GM12878 (cell line): ENCODE results near the gene TCF7L2. TPM values are rescaled to one million over a fixed set of nuclear protein-coding genes. Genes with fewer than 3 reads are reported as not detected.

Source experiments
- ATAC-seq: fragments of 200-7000 bp; cut with Tn5 transposase; 3 replicates; pipeline ENCODE4 v1.9.1; 2020; ENCODE audit warnings: mild to moderate bottlenecking, moderate library complexity
- BruUV-seq: library from RNA; stranded (reverse); fragments of 400-500 nt; replicated peaks from 2 replicates; lab custom pipeline; 2021; lab: Mats Ljungman, UMichigan
- CTCF ChIA-PET: fragments of 300-600 bp; sonication (Branson Sonifier 250); formaldehyde crosslinking; extraction: SDS; loops from one replicate; lab custom pipeline; 2021; ENCODE audit warnings: inconsistent platforms; lab: Yijun Ruan, JAX
- POLR2A ChIA-PET: fragments of 350-600 bp; formaldehyde crosslinking; extraction: SDS; loops from one replicate; lab custom pipeline; 2021; ENCODE audit warnings: inconsistent platforms; lab: Charles Lee
- RAD21 ChIA-PET: fragments of 300-600 bp; sonication (Branson Sonifier 250); formaldehyde crosslinking; loops from one replicate; lab custom pipeline; 2023; ENCODE audit warnings: antibody characterized with exemption; ENCODE audit not compliant: unreplicated experiment; lab: Charles Lee
- SMC1A ChIA-PET: fragments of 300-600 bp; sonication (Branson Sonifier 250); formaldehyde crosslinking; loops from one replicate; lab custom pipeline; 2023; ENCODE audit not compliant: unreplicated experiment, uncharacterized antibody; lab: Charles Lee
- DNase-seq: peaks from one replicate; pipeline ENCODE4 v3.0.0-alpha.2; 2011; ENCODE audit warnings: low read depth, low spot score
- FAIRE-seq: peaks from 3 replicates; lab custom pipeline; 2011; peaks lifted over from hg19 to GRCh38; lab: Jason Lieb, UNC
- H2AFZ ChIP-seq: 2 replicates; pipeline ENCODE4 v1.6.0; 2011; ENCODE audit warnings: low read depth, low read length, control low read depth; ENCODE audit not compliant: control insufficient read depth
- H3K27ac ChIP-seq: 2 replicates; pipeline ENCODE4 v1.5.1; 2011; ENCODE audit warnings: control low read depth; ENCODE audit not compliant: control insufficient read depth, insufficient read depth
- H3K27me3 ChIP-seq, 2 experiments: replicated peaks in 1 of 2; 2 replicates each; pipeline versions ENCODE4 v1.6.0 to v1.6.1; 2011; ENCODE audit warnings: low read length in 1 of 2; ENCODE audit not compliant: control insufficient read depth in 2 of 2, insufficient read depth in 2 of 2
- H3K36me3 ChIP-seq, 2 experiments: 2 replicates each; pipeline ENCODE4 v1.5.1; 2011; ENCODE audit warnings: low read length in 1 of 2; ENCODE audit not compliant: control insufficient read depth in 2 of 2, insufficient read depth in 2 of 2
- H3K4me1 ChIP-seq: 2 replicates; pipeline ENCODE4 v1.6.1; 2011; ENCODE audit warnings: mild to moderate bottlenecking, low read length, moderate library complexity, mixed read lengths; ENCODE audit not compliant: control insufficient read depth, insufficient read depth
- H3K4me2 ChIP-seq: 2 replicates; pipeline ENCODE4 v1.6.0; 2011; ENCODE audit warnings: control low read depth; ENCODE audit not compliant: control insufficient read depth, insufficient read depth
- H3K4me3 ChIP-seq: fragments of 200-600 bp; sonication (generic); 2 replicates; pipeline ENCODE4 v1.5.1; 2016
- H3K79me2 ChIP-seq: 2 replicates; pipeline ENCODE4 v1.6.0; 2011; ENCODE audit warnings: low read length; ENCODE audit not compliant: control insufficient read depth, insufficient read depth
- H3K9ac ChIP-seq: 2 replicates; pipeline ENCODE4 v1.8.0; 2011; ENCODE audit warnings: low read length, control low read depth, mixed read lengths; ENCODE audit not compliant: control insufficient read depth, insufficient read depth
- H3K9me3 ChIP-seq: replicated peaks from 3 replicates; pipeline ENCODE4 v1.5.1; 2011; ENCODE audit warnings: mild to moderate bottlenecking, low read length; ENCODE audit not compliant: control insufficient read depth, insufficient read depth
- H4K20me1 ChIP-seq: 2 replicates; pipeline ENCODE4 v1.6.0; 2011; ENCODE audit not compliant: control insufficient read depth, insufficient read depth
- CREB1 ChIP-seq: IDR thresholded peaks from 2 replicates; pipeline ENCODE4 v1.6.1; 2012; ENCODE audit warnings: low read depth, mild to moderate bottlenecking, inconsistent platforms
- EED ChIP-seq: sonication (generic); IDR thresholded peaks from 2 replicates; pipeline ENCODE4 v1.6.1; 2016; ENCODE audit warnings: antibody characterized with exemption, low read depth
- EP300 ChIP-seq, 2 experiments: fragments of 150-350 bp in 1 of 2; IDR thresholded peaks; 2 replicates each; pipeline ENCODE4 v1.6.1; 2011 to 2012; ENCODE audit warnings: low read depth in 2 of 2, low read length in 2 of 2, borderline replicate concordance in 1 of 2, improper control_type of control experiment in 1 of 2, inconsistent platforms in 1 of 2; ENCODE audit not compliant: control insufficient read depth in 1 of 2
- MTA2 ChIP-seq: fragments of 450-650 bp; IDR thresholded peaks from 2 replicates; pipeline ENCODE4 v1.6.1; 2016; ENCODE audit warnings: low read depth, mild to moderate bottlenecking, moderate library complexity
- NFYA ChIP-seq: IDR thresholded peaks from 2 replicates; pipeline ENCODE4 v1.6.1; 2011; ENCODE audit warnings: low read depth, mild to moderate bottlenecking, low read length, improper control_type of control experiment, borderline replicate concordance
- ZNF384 ChIP-seq: IDR thresholded peaks from 2 replicates; pipeline ENCODE4 v1.6.1; 2012; ENCODE audit warnings: low read depth, mild to moderate bottlenecking, low read length, improper control_type of control experiment, borderline replicate concordance
- WGBS: methylation state at CpG from one replicate; pipeline ENCODE4 v1.1.6; 2016; ENCODE audit warnings: low lambda C conversion rate; ENCODE audit not compliant: insufficient replicate concordance, insufficient coverage; ENCODE audit errors: missing lambda C conversion rate; 5-methylcytosine and 5-hydroxymethylcytosine counted together
- in situ Hi-C: fragments of 300-500 bp; cut with MboI; formaldehyde crosslinking; loops from 9 replicates; pipeline ENCODE4 v1.14.3; 2018; ENCODE audit warnings: mixed read lengths
- intact Hi-C: fragments of 100-400 bp; cut with micrococcal nuclease; formaldehyde crosslinking; loops from one replicate; pipeline ENCODE4 v1.14.2; 2022; ENCODE audit not compliant: unreplicated experiment
- polyA plus RNA-seq, 11 experiments: library from polyadenylated mRNA; depleted of rRNA in 4 of 11; unstranded in 6 of 11; stranded (reverse) in 5 of 11; fragments of >200 nt; fragmentation: Nextera tagmentation in 4 of 11; fragmentation: Illumina TruSeq in 1 of 11; extraction: Ambion mirVana in 4 of 11; extraction: Trizol in 1 of 11; gene quantifications; 1 replicate in 1 of 11; 2 replicates in 10 of 11; pipeline versions ENCODE4 v1.2.1 to v1.2.3, GENCODE V29; 2011 to 2016; ENCODE audit warnings: inconsistent platforms in 2 of 11, missing spikeins in 2 of 11, low read depth in 1 of 11
- total RNA-seq, 4 experiments: library from RNA; depleted of rRNA in 3 of 4; stranded (reverse); fragments of >200 nt in 3 of 4; fragmentation: Illumina TruSeq in 1 of 4; extraction: Trizol in 1 of 4; gene quantifications; 2 replicates each; pipeline versions ENCODE4 v1.2.1 to v1.2.3, GENCODE V29; 2013 to 2021
- TF ChIP-seq, protein P1 (sequence below): IDR thresholded peaks from 2 replicates; pipeline ENCODE4 v1.6.1; 2011; ENCODE audit warnings: mild to moderate bottlenecking, low read depth, low read length, moderate library complexity; ENCODE audit not compliant: insufficient replicate concordance

The TCF7L2 gene
- total and polyA plus RNA-seq, 10 of the 15 experiments (the other 5 are each of a cell fraction or from before 2014, with no cell fraction given) = 0.02 to 1.1 (median 0.35) TPM; not detected in 4

DNA sequence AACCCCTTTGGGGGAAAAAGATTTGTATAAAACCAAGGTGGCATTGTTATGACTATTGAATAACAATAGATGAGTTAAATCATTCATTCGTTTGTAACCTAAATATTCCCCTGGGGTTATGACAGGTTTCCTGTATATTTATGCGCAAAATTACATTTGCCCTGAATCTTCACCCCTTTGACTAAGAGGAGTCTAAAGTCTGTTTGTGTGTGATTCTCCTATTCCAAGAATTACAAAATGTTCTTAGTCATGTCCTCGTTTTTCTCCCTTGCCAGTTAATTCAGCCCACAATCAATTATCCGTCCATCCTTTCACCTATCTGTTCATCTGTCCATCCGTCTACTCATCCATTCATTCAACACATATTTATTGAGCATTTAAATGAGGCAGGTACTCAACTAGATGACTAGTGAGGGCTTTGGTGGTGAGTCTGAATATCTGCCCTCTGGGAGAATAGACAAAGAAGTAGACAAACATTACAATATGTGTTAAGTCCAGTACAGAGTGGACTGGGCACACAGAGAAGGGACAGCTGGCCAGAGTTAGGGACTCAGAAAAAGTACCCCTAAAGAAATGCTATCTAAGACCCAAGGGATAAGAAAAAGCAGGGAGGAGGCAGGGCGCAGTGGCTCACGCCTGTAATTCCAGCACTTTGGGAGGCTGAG is 35.6 kb upstream of the TCF7L2 start (continued):
- TF ChIP-seq CREB1 (no peak), EED (no peak), EP300 (IDR thresholded peaks at IDR 0.05; ENCODE audit: borderline replicate concordance in 1 of 2, control insufficient read depth in 1 of 2, low read depth in 2 of 2, low read length in 2 of 2) (no peak), ZNF384 (no peak), NFYA (no peak)

DNA sequence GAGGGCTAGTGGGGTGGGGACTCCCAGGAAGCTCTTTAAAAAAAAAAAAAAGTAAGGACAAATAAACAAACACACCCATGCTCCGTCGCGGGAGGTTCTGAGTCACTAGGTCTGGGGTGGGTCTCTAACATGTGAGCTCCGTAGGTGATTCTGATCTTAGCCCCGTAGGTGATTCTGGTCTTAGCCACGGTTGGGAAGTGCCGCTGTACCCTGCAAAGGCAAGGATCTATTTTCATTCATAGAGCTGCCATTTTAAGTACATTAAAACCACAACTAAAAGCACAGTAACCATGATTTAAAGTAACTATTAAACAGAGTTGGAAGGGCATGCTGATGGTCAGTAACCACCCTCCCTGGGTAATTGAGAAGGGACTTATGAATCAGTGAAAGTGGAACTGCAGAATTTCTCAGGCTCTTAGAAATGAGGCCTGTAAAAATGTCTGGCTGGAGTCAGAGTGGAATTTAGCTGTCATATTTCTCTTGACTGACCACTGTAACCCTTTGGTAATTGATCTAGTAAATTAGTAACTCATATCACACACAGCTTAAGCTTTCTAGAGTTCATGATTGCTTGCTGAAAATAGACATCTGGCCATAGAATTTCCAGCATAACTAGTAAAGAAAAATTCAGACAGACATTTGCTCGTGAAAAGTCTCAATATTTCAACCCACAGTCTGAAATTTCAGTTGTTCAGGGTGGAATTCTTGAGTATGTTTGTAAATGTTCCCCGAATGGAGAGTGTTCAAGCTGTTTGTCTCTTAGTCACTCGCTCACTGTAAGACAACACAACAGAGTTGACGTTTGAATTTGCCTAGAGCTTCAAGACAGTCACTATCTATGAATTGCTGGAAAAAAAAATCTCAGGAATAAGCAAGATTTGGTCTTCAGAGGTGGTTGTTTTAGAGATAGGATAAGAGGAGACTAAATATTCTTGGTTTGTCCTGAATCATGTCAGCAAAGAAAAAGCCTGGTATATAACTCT is 34.2 kb upstream of the TCF7L2 start:
- 0 out of 2 replicates have a peak, but pooled peaks have one; percentile 49 for TF ChIP-seq MTA2
- TF ChIP-seq, protein P1, sequence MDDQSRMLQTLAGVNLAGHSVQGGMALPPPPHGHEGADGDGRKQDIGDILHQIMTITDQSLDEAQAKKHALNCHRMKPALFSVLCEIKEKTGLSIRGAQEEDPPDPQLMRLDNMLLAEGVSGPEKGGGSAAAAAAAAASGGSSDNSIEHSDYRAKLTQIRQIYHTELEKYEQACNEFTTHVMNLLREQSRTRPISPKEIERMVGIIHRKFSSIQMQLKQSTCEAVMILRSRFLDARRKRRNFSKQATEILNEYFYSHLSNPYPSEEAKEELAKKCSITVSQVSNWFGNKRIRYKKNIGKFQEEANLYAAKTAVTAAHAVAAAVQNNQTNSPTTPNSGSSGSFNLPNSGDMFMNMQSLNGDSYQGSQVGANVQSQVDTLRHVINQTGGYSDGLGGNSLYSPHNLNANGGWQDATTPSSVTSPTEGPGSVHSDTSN = no peak
- ATAC-seq (peak; percentile 86), FAIRE-seq (no peak), DNase-seq (peak; percentile 7)
- ChIA-PET RAD21 (no interaction called here), POLR2A (no interaction called here), SMC1A (no interaction called here), CTCF (no interaction called here)
- intact Hi-C loops (no loop called here), in situ Hi-C loops (no loop called here)
- Histone ChIP-seq H3K9ac (no peak overlapping the region), H3K4me3 (no peak overlapping the region), H3K4me1 (no peaks in the 10 kb centered on the region), H4K20me1 (no peaks in the 10 kb centered on the region), H3K79me2 (no peaks in the 10 kb centered on the region), H3K27me3 (no peaks in the 10 kb centered on the region), H3K36me3 (no peaks in the 10 kb centered on the region), H2AFZ (no peak overlapping the region), H3K4me2 (no peak overlapping the region), H3K9me3 (no peaks in the 10 kb centered on the region), H3K27ac (no peak overlapping the region)
- 32% methylated on average over 11 of the region's 11 CpGs for WGBS
- no TSS peak for BruUV-seq
